Activated CD4-positive, CD25-positive, alpha-beta regulatory T cell treated with anti-CD3 and anti-CD28 coated beads, Interleukin-2, amount 50 U/mL, for 16 hours (primary cell): Measurements from ENCODE around the gene ABCA13.

Source experiments
- DNase-seq: peaks from one replicate; pipeline ENCODE4 v3.0.0-alpha.2; 2020; ENCODE audit warnings: low read depth, low spot score

Gene ABCA13

GRCh38 chr7:48245751-48246472 is 74.7 kb downstream of the ABCA13 start:
- no peak for DNase-seq

- no peak for DNase-seq
These were observed 77.9 kb downstream of the ABCA13 start for GRCh38 chr7:48249166-48249565.

- no peak for DNase-seq
These were observed 79.2 kb downstream of the ABCA13 start for GRCh38 chr7:48250441-48250951.

- no peak for DNase-seq
These were observed 80.5 kb downstream of the ABCA13 start for GRCh38 chr7:48251766-48252165.

- DNase-seq = no peak
These were observed 81.7 kb downstream of the ABCA13 start for GRCh38 chr7:48252995-48253394.

GRCh38 chr7:48255046-48255445 is 83.8 kb downstream of the ABCA13 start:
- no peak for DNase-seq

GRCh38 chr7:48259463-48260280 is 88.4 kb downstream of the ABCA13 start:
- no peak for DNase-seq

GRCh38 chr7:48261696-48262095 is 90.4 kb downstream of the ABCA13 start:
- DNase-seq = no peak

- DNase-seq = no peak
These were observed 91.5 kb downstream of the ABCA13 start for GRCh38 chr7:48262606-48263310.

GRCh38 chr7:48263311-48263650 is 92.0 kb downstream of the ABCA13 start:
- DNase-seq = no peak

- no peak for DNase-seq
These were observed 97.8 kb downstream of the ABCA13 start for GRCh38 chr7:48269066-48269465.

GRCh38 chr7:48274662-48275061 is 103.4 kb downstream of the ABCA13 start:
- DNase-seq = no peak

- no peak for DNase-seq
These were observed 108.2 kb downstream of the ABCA13 start for GRCh38 chr7:48279420-48279819.

GRCh38 chr7:48280100-48280499 is 108.8 kb downstream of the ABCA13 start:
- DNase-seq = no peak

GRCh38 chr7:48285373-48285772 is 114.1 kb downstream of the ABCA13 start:
- DNase-seq = no peak

- no peak for DNase-seq
These were observed 115.6 kb downstream of the ABCA13 start for GRCh38 chr7:48286836-48287235.

GRCh38 chr7:48289656-48290055 is 118.4 kb downstream of the ABCA13 start:
- no peak for DNase-seq

GRCh38 chr7:48292949-48293348 is 121.7 kb downstream of the ABCA13 start:
- DNase-seq = no peak

- no peak for DNase-seq
These were observed 124.2 kb downstream of the ABCA13 start for GRCh38 chr7:48295296-48295971.

GRCh38 chr7:48296966-48297365 is 125.7 kb downstream of the ABCA13 start:
- no peak for DNase-seq

GRCh38 chr7:48298779-48299178 is 127.5 kb downstream of the ABCA13 start:
- DNase-seq = no peak
